NCI-H748 (cell line): Measurements from ENCODE around the gene EMILIN2.
"Not testable (repeated sequence)": the region's sequence is repeated elsewhere in the genome, so short reads cannot be mapped to it uniquely, and the experiment has no call there.

ENCODE experiments used
- DNase-seq: peaks from one replicate; lab custom pipeline; 2025; ENCODE audit not compliant: unreplicated experiment; lab: John Stamatoyannopoulos, UW

Gene EMILIN2

GRCh38 chr18:2914185-2914880 is 67.5 kb downstream of the EMILIN2 start:
- DNase-seq = no peak

- DNase-seq = no peak
These were observed 68.1 kb downstream of the EMILIN2 start for GRCh38 chr18:2914881-2915240.

- DNase-seq = not testable (repeated sequence)
These were observed 68.7 kb downstream of the EMILIN2 start for GRCh38 chr18:2915486-2915885.

GRCh38 chr18:2916184-2916583 is 69.4 kb downstream of the EMILIN2 start:
- no peak for DNase-seq

- no peak for DNase-seq
These were observed 70.6 kb downstream of the EMILIN2 start for GRCh38 chr18:2917259-2918047.

GRCh38 chr18:2918761-2919550 is 72.2 kb downstream of the EMILIN2 start:
- DNase-seq = no peak

GRCh38 chr18:2919600-2919999 is 72.8 kb downstream of the EMILIN2 start:
- DNase-seq = no peak

GRCh38 chr18:2920027-2920426 is 73.2 kb downstream of the EMILIN2 start:
- no peak for DNase-seq

- DNase-seq = no peak
These were observed 73.9 kb downstream of the EMILIN2 start for GRCh38 chr18:2920546-2921343.

- DNase-seq = no peak
These were observed 75.0 kb downstream of the EMILIN2 start for GRCh38 chr18:2921778-2922177.

GRCh38 chr18:2923464-2923863 is 76.7 kb downstream of the EMILIN2 start:
- DNase-seq = no peak

- DNase-seq = no peak
These were observed 78.1 kb downstream of the EMILIN2 start for GRCh38 chr18:2924920-2925319.

- DNase-seq = no peak
These were observed 79.7 kb downstream of the EMILIN2 start for GRCh38 chr18:2926528-2926927.

GRCh38 chr18:2927745-2928144 is 80.9 kb downstream of the EMILIN2 start:
- DNase-seq = no peak

- DNase-seq = peak; percentile 64
These were observed 85.7 kb downstream of the EMILIN2 start for GRCh38 chr18:2932247-2933181.

GRCh38 chr18:2933995-2934394 is 87.2 kb downstream of the EMILIN2 start:
- no peak for DNase-seq

- DNase-seq = no peak
These were observed 88.8 kb downstream of the EMILIN2 start for GRCh38 chr18:2935438-2936192.

- no peak for DNase-seq
These were observed 92.5 kb downstream of the EMILIN2 start for GRCh38 chr18:2939317-2939716.

- DNase-seq = peak; percentile 6
These were observed 101.2 kb downstream of the EMILIN2 start for GRCh38 chr18:2948038-2948437.
